CD4-positive, alpha-beta T cell treated with Interleukin-17A for 1 hour (primary cell): ENCODE data around the gene PRPF6.
"Not testable (repeated sequence)": the region's sequence is repeated elsewhere in the genome, so short reads cannot be mapped to it uniquely, and the experiment has no call there.

Experiments used
- DNase-seq: peaks from one replicate; pipeline ENCODE4 v3.0.0-alpha.2; 2020

Gene PRPF6

GRCh38 chr20:63946986-63947637 is 33.8 kb upstream of the PRPF6 start:
- no peak for DNase-seq

DNA sequence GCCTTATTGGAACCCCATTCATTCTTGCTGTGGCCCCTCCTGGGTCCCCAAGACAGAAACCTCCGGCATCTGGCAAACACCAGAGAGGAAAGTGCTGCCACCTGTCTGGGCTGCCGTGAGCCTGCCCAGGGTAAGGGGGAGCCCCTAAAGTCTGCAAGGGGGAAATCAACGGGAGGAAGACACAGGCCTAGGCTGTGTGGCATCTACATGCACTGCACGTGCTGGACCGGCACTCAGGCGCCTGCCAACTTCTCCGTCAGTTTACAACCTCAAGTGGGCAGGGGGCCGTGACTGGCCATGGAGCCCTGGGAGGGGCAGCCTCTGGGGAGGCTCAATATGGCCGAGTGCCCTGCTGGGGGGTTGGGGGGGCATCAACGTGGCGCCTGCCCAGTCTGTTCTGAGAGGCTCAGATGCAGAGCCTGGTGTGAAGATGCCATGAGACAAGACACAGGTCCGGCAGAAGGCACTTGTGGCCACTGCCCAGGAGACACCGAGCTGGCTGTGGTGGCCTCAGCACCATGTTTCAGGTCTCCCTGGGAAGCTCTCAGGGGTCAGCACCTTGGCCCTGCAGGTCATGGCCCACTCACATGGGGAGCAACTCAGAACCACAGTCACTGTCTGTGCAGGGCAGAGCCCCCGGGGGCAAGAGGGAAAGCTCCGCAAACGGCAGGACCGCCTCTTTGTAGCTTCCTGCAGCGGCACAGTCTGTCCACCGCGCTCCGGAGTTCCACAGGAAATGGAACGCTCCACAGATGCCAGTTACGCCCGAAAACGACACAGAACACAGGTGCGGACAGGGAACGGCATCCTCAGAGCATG is 33.1 kb upstream of the PRPF6 start:
- DNase-seq, result peak; percentile 31

- no peak for DNase-seq
Observed at GRCh38 chr20:63950701-63951397, 30.1 kb upstream of the PRPF6 start.

GRCh38 chr20:63951398-63952209 is 29.3 kb upstream of the PRPF6 start:
- DNase-seq, result no peak

DNA sequence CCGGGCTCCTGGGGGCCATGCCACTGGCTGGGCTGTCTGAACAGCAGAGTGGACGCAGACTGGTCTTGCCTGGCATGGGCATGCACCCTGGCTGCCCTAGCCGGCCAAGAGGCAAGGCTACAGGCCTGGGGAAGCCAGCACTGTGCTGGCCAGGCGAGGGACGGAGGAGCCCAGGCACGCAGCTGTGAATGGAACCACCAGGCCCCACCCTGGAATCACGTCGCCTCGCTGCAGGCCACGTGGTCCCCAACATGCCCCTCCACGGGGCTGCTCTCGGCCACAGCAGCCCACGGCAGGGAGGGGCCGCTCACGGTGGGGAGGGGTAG is 28.8 kb upstream of the PRPF6 start:
- no peak for DNase-seq

- no peak for DNase-seq
Observed at GRCh38 chr20:63952769-63953168, 28.2 kb upstream of the PRPF6 start.

DNA sequence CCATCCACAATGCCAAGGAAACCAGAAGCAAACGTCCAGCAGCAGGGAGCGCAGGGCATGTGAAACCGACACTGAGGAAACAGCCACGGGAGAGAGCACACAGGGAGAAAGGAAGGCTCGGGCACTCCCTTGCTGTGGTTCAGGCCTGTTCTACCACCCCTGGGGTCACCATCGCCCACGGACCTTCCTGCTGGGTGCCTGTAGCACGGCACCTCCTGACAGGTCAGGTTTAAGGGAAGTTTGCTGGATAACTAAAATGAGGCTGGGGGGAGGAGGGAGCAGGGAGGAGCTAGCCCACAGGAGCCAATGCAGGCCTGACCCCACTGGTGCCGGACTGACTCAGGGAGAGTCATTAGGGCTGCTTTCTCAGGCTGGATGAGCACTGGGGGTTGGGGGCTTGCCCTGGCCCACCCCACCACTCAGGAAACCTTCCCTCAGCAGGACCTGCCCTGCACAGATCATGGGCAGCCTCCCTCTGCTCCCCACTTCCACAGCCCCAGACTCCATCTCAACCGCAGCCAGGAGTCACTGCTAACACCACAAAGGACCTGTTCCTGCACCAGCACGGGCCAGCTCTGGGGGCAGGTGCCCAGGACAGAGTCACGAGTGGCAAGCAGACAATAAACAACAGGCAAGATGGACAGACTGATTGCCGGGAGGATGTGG is 27.0 kb upstream of the PRPF6 start:
- no peak for DNase-seq

- peak; percentile 41 for DNase-seq
Observed at GRCh38 chr20:63955281-63955826, 25.6 kb upstream of the PRPF6 start.

- DNase-seq, result peak; percentile 90
Observed at GRCh38 chr20:63955827-63956663, 24.9 kb upstream of the PRPF6 start, which contains the start of gene UCKL1. Gene UCKL1, minus strand, starts transcription at chr20:63956416. Its CDS starts 44 bp downstream, at chr20:63956372.

DNA sequence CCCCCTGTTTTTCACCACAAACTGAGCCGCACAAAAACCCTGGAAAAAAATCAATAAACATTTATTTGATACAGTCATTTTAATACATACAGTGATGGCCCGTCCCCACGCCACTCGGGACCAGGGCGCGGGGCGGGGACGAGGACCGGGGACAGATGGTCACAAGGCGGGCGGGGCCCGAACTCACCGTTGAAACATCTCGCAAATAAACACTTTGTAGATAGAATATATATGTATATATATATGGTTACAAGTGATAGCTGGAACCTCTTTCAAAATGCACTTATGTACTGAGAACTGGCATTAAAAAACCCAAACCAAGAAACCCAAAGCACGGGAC is 24.3 kb upstream of the PRPF6 start:
- no peak for DNase-seq

DNA sequence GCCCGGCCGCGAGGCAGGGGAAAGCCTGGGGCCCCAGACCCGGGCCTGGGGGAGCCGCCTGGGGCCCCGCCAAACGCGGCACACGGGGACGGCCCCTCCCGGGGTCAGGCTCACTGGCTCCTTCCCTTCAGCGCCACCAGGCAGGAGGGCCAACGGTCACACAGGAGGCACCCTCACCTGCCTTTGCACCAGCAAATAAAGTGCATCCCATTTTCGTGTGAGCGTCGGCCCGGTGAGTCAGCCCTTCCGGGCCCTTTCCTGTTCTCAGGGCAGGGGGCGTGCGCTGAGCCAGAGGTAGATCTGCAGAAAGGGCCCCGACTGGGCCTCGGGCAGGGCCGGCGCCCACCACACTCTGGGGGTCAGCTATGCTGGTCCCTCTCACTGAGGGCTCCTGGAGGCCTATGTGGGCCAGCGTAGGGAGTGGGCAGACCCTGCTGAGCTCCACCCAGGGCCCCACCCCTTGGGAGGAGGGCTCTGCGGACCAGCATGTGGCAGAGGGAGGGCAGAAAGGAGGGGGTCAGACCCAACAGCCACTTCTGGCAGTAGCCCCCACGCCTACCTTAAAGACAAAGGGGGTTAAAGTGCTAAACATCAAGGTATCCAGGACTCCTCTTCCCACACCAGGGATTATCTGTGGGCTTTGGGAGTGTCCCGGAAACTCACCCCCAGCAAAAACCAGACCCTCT is 23.8 kb upstream of the PRPF6 start:
- peak; percentile 59 for DNase-seq

GRCh38 chr20:63957690-63958441 is 23.1 kb upstream of the PRPF6 start:
- peak; percentile 29 for DNase-seq

DNA sequence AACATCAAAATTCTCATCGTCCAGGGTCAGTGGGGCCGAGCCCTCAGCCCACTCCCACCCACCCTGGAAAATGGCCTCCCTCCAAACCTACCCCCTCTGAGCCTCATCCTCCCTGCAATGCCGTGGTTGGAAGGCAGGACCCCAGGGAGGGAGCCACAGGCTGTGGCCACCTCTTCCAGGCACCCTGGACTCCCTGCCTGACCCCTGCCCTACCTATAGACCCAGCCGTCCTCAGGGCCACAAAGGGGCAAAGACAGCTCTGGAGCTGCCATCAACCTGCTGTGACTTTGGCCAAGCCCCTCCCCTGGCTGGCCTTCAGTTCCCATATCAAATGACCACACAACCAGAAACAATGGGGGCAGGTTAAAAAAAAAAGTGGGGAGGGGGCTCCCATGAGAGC is 22.5 kb upstream of the PRPF6 start:
- DNase-seq, result no peak

GRCh38 chr20:63958964-63959698 is 21.8 kb upstream of the PRPF6 start:
- no peak for DNase-seq

DNA sequence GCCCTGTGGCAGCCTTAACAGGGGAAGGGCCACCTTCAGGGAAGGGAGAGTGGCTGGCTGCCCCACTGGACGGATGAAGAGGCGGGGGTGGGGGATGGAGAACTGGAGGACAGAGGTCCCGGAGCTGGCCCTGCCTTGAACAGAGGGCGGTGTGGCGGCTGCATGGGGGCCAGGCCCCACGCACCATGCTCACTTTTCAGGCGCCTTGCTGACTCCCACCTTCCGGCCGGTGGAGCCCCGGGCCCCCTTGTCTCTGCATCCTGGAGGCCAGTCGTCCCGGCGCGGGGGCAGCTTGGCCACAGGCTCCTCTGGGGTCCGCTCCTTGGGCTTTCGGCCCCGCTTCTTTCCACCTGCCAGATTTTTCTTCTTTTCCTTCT is 21.2 kb upstream of the PRPF6 start:
- no peak for DNase-seq

DNA sequence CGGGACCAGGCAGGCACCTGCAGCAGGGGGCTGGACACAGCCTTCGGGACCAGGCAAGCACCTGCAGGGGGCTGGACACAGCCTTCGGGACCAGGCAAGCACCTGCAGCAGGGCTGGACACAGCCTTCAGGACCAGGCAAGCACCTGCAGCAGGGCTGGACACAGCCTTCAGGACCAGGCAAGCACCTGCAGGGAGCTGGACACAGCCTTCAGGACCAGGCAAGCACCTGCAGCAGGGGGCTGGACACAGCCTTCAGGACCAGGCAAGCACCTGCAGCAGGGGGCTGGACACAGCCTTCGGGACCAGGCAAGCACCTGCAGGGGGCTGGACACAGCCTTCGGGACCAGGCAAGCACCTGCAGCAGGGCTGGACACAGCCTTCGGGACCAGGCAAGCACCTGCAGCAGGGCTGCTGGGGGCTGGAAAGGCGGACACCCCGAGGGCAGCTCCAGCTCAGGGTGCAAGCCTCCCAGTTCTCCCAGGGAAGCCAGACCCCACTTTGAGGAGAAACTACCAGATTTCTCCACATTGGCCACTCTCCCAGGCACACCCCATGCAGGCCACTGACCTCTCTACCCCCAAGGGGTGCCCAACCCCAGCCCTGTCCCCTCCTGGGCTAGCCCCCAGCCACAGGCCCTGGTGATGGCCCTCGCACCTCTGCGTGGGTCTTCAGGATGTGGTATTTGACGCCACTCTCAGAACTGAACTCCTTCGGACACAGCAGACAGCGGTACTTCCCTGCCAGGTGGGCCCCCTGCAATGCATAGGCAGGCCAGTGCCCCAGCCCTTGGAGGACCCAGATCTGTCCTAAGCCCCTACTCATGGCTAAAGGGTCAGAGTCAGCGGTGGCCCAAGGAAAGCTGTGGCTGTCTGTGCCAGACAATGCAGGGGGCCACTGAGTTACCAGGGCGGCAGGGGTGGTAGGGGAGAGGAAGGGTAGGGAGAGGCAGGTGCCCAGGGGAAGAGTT is 20.0 kb upstream of the PRPF6 start:
- not testable (repeated sequence) for DNase-seq

- DNase-seq, result no peak
Observed at GRCh38 chr20:63961664-63962425, 19.1 kb upstream of the PRPF6 start.
